ENCODE data around the gene NCKAP5.

Gene NCKAP5

GRCh38 chr2:132640116-132640515 lies 928.1 kb downstream of the NCKAP5 start:
- TF ChIP-seq SIN3A (IDR thresholded peaks at IDR 0.05; ENCODE audit: borderline replicate concordance, insufficient read depth, low read length) = no peak
- TF ChIP-seq TAF1 (IDR thresholded peaks at IDR 0.05; ENCODE audit: borderline replicate concordance, insufficient read depth, low read length) = no peak
- TF ChIP-seq REST (IDR thresholded peaks at IDR 0.05; ENCODE audit: insufficient read depth in 1 of 2, low read depth in 2 of 2, low read length in 2 of 2) = no peak
- TF ChIP-seq FOXP2 (optimal IDR thresholded peaks at IDR 0.05; ENCODE audit: borderline replicate concordance, extremely low read depth, extremely low read length, insufficient read depth) = no peak
- no peak for TF ChIP-seq POLR2AphosphoS5 (IDR thresholded peaks at IDR 0.05; ENCODE audit: low read depth, low read length)

GRCh38 chr2:132638313-132639040 lies 929.8 kb downstream of the NCKAP5 start:
- TF ChIP-seq SIN3A (IDR thresholded peaks at IDR 0.05; ENCODE audit: borderline replicate concordance, insufficient read depth, low read length) (no peak), TAF1 (IDR thresholded peaks at IDR 0.05; ENCODE audit: borderline replicate concordance, insufficient read depth, low read length) (no peak), FOXP2 (optimal IDR thresholded peaks at IDR 0.05; ENCODE audit: borderline replicate concordance, extremely low read depth, extremely low read length, insufficient read depth) (no peak), REST (IDR thresholded peaks at IDR 0.05; ENCODE audit: insufficient read depth in 1 of 2, low read depth in 2 of 2, low read length in 2 of 2) (no peak), POLR2AphosphoS5 (IDR thresholded peaks at IDR 0.05; ENCODE audit: low read depth, low read length) (no peak)

- TF ChIP-seq REST (IDR thresholded peaks at IDR 0.05; ENCODE audit: insufficient read depth in 1 of 2, low read depth in 2 of 2, low read length in 2 of 2) (no peak), POLR2AphosphoS5 (IDR thresholded peaks at IDR 0.05; ENCODE audit: low read depth, low read length) (no peak), FOXP2 (optimal IDR thresholded peaks at IDR 0.05; ENCODE audit: borderline replicate concordance, extremely low read depth, extremely low read length, insufficient read depth) (no peak), SIN3A (IDR thresholded peaks at IDR 0.05; ENCODE audit: borderline replicate concordance, insufficient read depth, low read length) (no peak), TAF1 (IDR thresholded peaks at IDR 0.05; ENCODE audit: borderline replicate concordance, insufficient read depth, low read length) (no peak)
Measured at GRCh38 chr2:132636346-132636745, 931.9 kb downstream of the NCKAP5 start.

GRCh38 chr2:132633635-132634034 lies 934.6 kb downstream of the NCKAP5 start:
- TF ChIP-seq FOXP2 (optimal IDR thresholded peaks at IDR 0.05; ENCODE audit: borderline replicate concordance, extremely low read depth, extremely low read length, insufficient read depth) (no peak), TAF1 (IDR thresholded peaks at IDR 0.05; ENCODE audit: borderline replicate concordance, insufficient read depth, low read length) (no peak), REST (IDR thresholded peaks at IDR 0.05; ENCODE audit: insufficient read depth in 1 of 2, low read depth in 2 of 2, low read length in 2 of 2) (no peak), SIN3A (IDR thresholded peaks at IDR 0.05; ENCODE audit: borderline replicate concordance, insufficient read depth, low read length) (no peak), POLR2AphosphoS5 (IDR thresholded peaks at IDR 0.05; ENCODE audit: low read depth, low read length) (no peak)

Data from PFSK-1 (cell line).